ENCODE results near the gene NXT1.

The NXT1 gene

DNA sequence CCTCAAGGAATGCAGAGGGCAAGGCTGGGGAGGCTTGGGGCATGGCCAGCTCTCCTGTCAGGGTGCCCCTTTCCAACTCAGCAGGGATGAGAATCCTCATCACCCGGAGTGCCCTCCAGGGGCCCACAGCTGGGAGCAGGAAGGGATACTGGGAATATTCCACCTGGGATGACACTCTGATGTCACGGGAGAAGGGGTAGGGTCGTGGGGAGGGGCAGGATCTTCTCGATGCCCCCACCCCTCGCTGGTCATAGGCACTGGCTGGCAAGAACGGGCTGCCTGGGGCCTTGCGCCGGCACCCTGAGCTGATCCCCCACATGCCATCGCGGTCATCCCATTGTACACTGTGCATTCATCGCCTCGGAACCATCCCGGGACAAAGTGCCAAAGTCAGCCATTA is 10.6 kb upstream of the NXT1 start:
- H3K4me3 ChIP-seq (ENCODE audit: low read depth, low read length, poor library complexity, severe bottlenecking) = no peak overlapping the region
- no peak overlapping the region for H2AFZ ChIP-seq (ENCODE audit: low read length)
- H3F3A ChIP-seq (ENCODE audit: insufficient read depth, low read length) = no peaks in the 10 kb centered on the region
- H4K20me1 ChIP-seq (ENCODE audit: insufficient read depth, low read length) = no peaks in the 10 kb centered on the region
- no peaks in the 10 kb centered on the region for H3K4me1 ChIP-seq (ENCODE audit: insufficient read depth, low read length, severe bottlenecking)
- no peaks in the 10 kb centered on the region for H3K36me3 ChIP-seq (ENCODE audit: insufficient read depth, low read length)
- no peak overlapping the region for H3K9ac ChIP-seq (ENCODE audit: low read length)
- no peaks in the 10 kb centered on the region for H3K9me3 ChIP-seq (ENCODE audit: low read length)
- H3K4me2 ChIP-seq (ENCODE audit: low read length) = no peak overlapping the region
- TF ChIP-seq EZH2 (IDR thresholded peaks at IDR 0.05; ENCODE audit: borderline replicate concordance, low read length) = no peak
- TF ChIP-seq, protein P1, sequence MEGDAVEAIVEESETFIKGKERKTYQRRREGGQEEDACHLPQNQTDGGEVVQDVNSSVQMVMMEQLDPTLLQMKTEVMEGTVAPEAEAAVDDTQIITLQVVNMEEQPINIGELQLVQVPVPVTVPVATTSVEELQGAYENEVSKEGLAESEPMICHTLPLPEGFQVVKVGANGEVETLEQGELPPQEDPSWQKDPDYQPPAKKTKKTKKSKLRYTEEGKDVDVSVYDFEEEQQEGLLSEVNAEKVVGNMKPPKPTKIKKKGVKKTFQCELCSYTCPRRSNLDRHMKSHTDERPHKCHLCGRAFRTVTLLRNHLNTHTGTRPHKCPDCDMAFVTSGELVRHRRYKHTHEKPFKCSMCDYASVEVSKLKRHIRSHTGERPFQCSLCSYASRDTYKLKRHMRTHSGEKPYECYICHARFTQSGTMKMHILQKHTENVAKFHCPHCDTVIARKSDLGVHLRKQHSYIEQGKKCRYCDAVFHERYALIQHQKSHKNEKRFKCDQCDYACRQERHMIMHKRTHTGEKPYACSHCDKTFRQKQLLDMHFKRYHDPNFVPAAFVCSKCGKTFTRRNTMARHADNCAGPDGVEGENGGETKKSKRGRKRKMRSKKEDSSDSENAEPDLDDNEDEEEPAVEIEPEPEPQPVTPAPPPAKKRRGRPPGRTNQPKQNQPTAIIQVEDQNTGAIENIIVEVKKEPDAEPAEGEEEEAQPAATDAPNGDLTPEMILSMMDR (IDR thresholded peaks at IDR 0.05; ENCODE audit: low read length) = no peak
- H3K9me2 ChIP-seq (ENCODE audit: low read depth, low read length) = no peaks in the 10 kb centered on the region
- no peak overlapping the region for H3K27ac ChIP-seq (ENCODE audit: low read depth, low read length, poor library complexity, severe bottlenecking)
- H3K79me2 ChIP-seq (ENCODE audit: insufficient read depth, low read length) = no peaks in the 10 kb centered on the region
- H3K27me3 ChIP-seq (ENCODE audit: insufficient read depth, low read length) = no peaks in the 10 kb centered on the region; the same call in 1 of the 2 replicates

DNA sequence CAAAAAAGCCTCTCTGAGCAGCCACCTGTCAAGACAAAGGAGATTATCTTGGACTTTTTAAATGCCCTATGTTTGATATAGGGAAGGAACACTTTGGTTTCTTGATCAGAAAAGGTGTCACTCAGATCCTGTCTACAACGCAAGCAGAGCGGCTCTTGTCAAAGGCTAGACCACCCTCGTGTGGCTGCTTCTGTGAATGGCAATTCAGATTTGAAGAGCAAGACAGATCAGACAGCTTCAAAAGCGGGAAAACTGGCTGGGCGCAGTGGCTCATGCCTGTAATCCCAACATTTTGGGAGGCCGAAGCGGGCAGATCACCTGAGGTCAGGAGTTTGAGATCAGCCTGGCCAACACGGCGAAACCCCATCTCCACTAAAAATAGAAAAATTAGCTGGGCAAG is 10.1 kb upstream of the NXT1 start:
- Histone ChIP-seq H3K4me3 (ENCODE audit: low read depth, low read length, poor library complexity, severe bottlenecking) (no peak overlapping the region), H3K79me2 (ENCODE audit: insufficient read depth, low read length) (no peaks in the 10 kb centered on the region), H2AFZ (ENCODE audit: low read length) (no peak overlapping the region), H3K4me2 (ENCODE audit: low read length) (no peak overlapping the region), H3K36me3 (ENCODE audit: insufficient read depth, low read length) (no peaks in the 10 kb centered on the region), H3K9ac (ENCODE audit: low read length) (no peak overlapping the region), H4K20me1 (ENCODE audit: insufficient read depth, low read length) (no peaks in the 10 kb centered on the region), H3F3A (ENCODE audit: insufficient read depth, low read length) (no peaks in the 10 kb centered on the region), H3K4me1 (ENCODE audit: insufficient read depth, low read length, severe bottlenecking) (no peaks in the 10 kb centered on the region), H3K9me3 (ENCODE audit: low read length) (no peaks in the 10 kb centered on the region), H3K27ac (ENCODE audit: low read depth, low read length, poor library complexity, severe bottlenecking) (no peak overlapping the region), H3K27me3 (ENCODE audit: insufficient read depth, low read length) (no peaks in the 10 kb centered on the region; the same call in 1 of the 2 replicates), H3K9me2 (ENCODE audit: low read depth, low read length) (no peaks in the 10 kb centered on the region)
- TF ChIP-seq, protein P1 (IDR thresholded peaks at IDR 0.05; ENCODE audit: low read length) = peak; percentile 55
- no peak for TF ChIP-seq EZH2 (IDR thresholded peaks at IDR 0.05; ENCODE audit: borderline replicate concordance, low read length)

DNA sequence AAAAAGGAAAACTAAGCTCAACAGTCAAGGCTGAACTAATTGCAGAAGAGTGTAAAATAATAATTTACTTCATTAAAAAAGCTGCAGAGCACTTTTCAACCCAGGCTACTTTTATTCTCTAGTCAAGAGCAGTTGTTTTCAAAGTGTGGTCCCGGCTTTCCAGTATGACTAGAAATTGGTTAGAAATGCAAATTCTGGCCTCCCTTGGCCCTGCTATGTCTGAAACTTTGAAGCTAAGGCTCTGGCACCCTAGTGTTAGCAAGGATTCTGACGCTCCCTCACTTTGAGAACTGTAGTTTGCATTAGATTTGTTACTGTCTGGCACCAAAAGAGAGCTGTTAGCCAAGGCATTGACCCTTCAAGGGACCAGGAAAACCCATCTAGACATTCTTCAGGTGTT is 9.5 kb upstream of the NXT1 start:
- H3K27ac ChIP-seq (ENCODE audit: low read depth, low read length, poor library complexity, severe bottlenecking) = no peak overlapping the region
- H3K4me1 ChIP-seq (ENCODE audit: insufficient read depth, low read length, severe bottlenecking) = no peaks in the 10 kb centered on the region
- no peak overlapping the region for H3K4me2 ChIP-seq (ENCODE audit: low read length)
- no peak overlapping the region for H3K9ac ChIP-seq (ENCODE audit: low read length)
- no peaks in the 10 kb centered on the region; the same call in 1 of the 2 replicates for H3K27me3 ChIP-seq (ENCODE audit: insufficient read depth, low read length)
- H3K9me3 ChIP-seq (ENCODE audit: low read length) = no peaks in the 10 kb centered on the region
- no peak for TF ChIP-seq EZH2 (IDR thresholded peaks at IDR 0.05; ENCODE audit: borderline replicate concordance, low read length)
- TF ChIP-seq, protein P1 (IDR thresholded peaks at IDR 0.05; ENCODE audit: low read length) = no peak
- H4K20me1 ChIP-seq (ENCODE audit: insufficient read depth, low read length) = no peaks in the 10 kb centered on the region
- no peaks in the 10 kb centered on the region for H3K36me3 ChIP-seq (ENCODE audit: insufficient read depth, low read length)
- H3K79me2 ChIP-seq (ENCODE audit: insufficient read depth, low read length) = no peaks in the 10 kb centered on the region
- H3K4me3 ChIP-seq (ENCODE audit: low read depth, low read length, poor library complexity, severe bottlenecking) = no peak overlapping the region
- no peaks in the 10 kb centered on the region for H3K9me2 ChIP-seq (ENCODE audit: low read depth, low read length)
- H3F3A ChIP-seq (ENCODE audit: insufficient read depth, low read length) = no peaks in the 10 kb centered on the region
- H2AFZ ChIP-seq (ENCODE audit: low read length) = no peak overlapping the region

Measured in OCI-LY1 (cell line).